PFSK-1 (cell line): ENCODE measurements around the gene ADPRM.

Experiments used
- REST ChIP-seq, 2 experiments: IDR thresholded peaks; 2 replicates each; pipeline versions ENCODE4 v1.6.1 to v1.8.0; 2011 to 2012; ENCODE audit warnings: low read depth in 2 of 2, low read length in 2 of 2, control low read depth in 1 of 2, inconsistent platforms in 1 of 2, mild to moderate bottlenecking in 1 of 2, moderate library complexity in 1 of 2; ENCODE audit not compliant: insufficient read depth in 1 of 2
- TAF1 ChIP-seq: IDR thresholded peaks from 2 replicates; pipeline ENCODE4 v1.6.1; 2012; ENCODE audit warnings: low read length, control low read depth, borderline replicate concordance; ENCODE audit not compliant: insufficient read depth

- TF ChIP-seq TAF1: no peak
- TF ChIP-seq REST (IDR thresholded peaks at IDR 0.05; ENCODE audit: insufficient read depth in 1 of 2, low read depth in 2 of 2, low read length in 2 of 2): no peak
Observed at GRCh38 chr17:10752696-10753095, 55.3 kb downstream of the ADPRM start.
